HG02588 (cell line): ENCODE measurements around the gene ZBTB7B.

ENCODE experiments used
- ATAC-seq: cut with Tn5 transposase; IDR thresholded peaks from one replicate; pipeline ENCODE4 v1.9.1; 2021; ENCODE audit warnings: mild to moderate bottlenecking, moderate library complexity; ENCODE audit not compliant: unreplicated experiment

The ZBTB7B gene

GRCh38 chr1:155014709-155015508, 12.3 kb downstream of the ZBTB7B start:
- ATAC-seq = no peak

- ATAC-seq = no peak
These were observed 13.1 kb downstream of the ZBTB7B start for GRCh38 chr1:155015527-155016230.

- no peak for ATAC-seq
These were observed 13.7 kb downstream of the ZBTB7B start for GRCh38 chr1:155016231-155016831.

GRCh38 chr1:155017041-155017945, 14.7 kb downstream of the ZBTB7B start:
- ATAC-seq = peak; percentile 70

- no peak for ATAC-seq
These were observed 15.3 kb downstream of the ZBTB7B start for GRCh38 chr1:155017946-155018316.

- no peak for ATAC-seq
These were observed 16.2 kb downstream of the ZBTB7B start for GRCh38 chr1:155018617-155019348.

- no peak for ATAC-seq
These were observed 17.0 kb downstream of the ZBTB7B start for GRCh38 chr1:155019377-155020245.

- no peak for ATAC-seq
These were observed 19.7 kb downstream of the ZBTB7B start for GRCh38 chr1:155022136-155022926.

GRCh38 chr1:155022927-155023236, 20.3 kb downstream of the ZBTB7B start:
- no peak for ATAC-seq

- no peak for ATAC-seq
These were observed 21.0 kb downstream of the ZBTB7B start for GRCh38 chr1:155023627-155024026.

GRCh38 chr1:155024315-155024714, 21.7 kb downstream of the ZBTB7B start:
- ATAC-seq = no peak

GRCh38 chr1:155026154-155026553, 23.6 kb downstream of the ZBTB7B start:
- no peak for ATAC-seq

- ATAC-seq = no peak
These were observed 24.0 kb downstream of the ZBTB7B start for GRCh38 chr1:155026588-155026987.

GRCh38 chr1:155029513-155030242, 27.1 kb downstream of the ZBTB7B start:
- no peak for ATAC-seq

GRCh38 chr1:155030243-155030795, 27.7 kb downstream of the ZBTB7B start:
- no peak for ATAC-seq

GRCh38 chr1:155030899-155031298, 28.3 kb downstream of the ZBTB7B start:
- no peak for ATAC-seq

- no peak for ATAC-seq
These were observed 30.3 kb downstream of the ZBTB7B start for GRCh38 chr1:155032886-155033285.

GRCh38 chr1:155033524-155033923, 30.9 kb downstream of the ZBTB7B start, which contains the start of the genes DCST1 and DCST2:
TSS of gene DCST1 (plus strand) at chr1:155033824. CDS start at chr1:155034037, 213 bp downstream.
TSS of gene DCST2 (minus strand) at chr1:155033781. CDS start at chr1:155033701, 80 bp downstream.
- ATAC-seq = no peak
